ENCODE measurements around the gene TNNT3.

TNNT3 gene

DNA sequence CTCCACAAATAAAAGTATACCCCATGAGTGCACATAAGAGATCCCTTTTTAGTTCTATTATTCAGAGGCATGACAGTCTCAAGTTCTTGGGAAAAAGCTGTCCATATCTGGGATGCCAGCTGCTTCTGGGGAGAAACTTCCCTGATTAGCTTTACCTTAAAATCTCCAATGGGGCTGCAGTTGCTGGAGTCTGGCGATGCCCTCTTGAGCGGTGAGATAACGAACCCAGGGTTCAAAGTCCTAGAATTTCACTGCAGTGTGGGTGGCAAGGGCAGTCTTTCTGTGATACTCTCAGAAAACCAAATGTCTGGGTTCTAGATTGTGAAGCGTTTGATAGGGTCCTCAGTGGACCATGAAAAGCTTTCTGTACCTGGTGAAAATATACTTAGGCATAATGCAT is 20.4 kb upstream of the TNNT3 start:
- DNase-seq: no peak

- no peak for DNase-seq
Observed at GRCh38 chr11:1899686-1900085, 19.8 kb upstream of the TNNT3 start.

GRCh38 chr11:1906181-1906580 is 13.3 kb upstream of the TNNT3 start:
- no peak for DNase-seq

DNA sequence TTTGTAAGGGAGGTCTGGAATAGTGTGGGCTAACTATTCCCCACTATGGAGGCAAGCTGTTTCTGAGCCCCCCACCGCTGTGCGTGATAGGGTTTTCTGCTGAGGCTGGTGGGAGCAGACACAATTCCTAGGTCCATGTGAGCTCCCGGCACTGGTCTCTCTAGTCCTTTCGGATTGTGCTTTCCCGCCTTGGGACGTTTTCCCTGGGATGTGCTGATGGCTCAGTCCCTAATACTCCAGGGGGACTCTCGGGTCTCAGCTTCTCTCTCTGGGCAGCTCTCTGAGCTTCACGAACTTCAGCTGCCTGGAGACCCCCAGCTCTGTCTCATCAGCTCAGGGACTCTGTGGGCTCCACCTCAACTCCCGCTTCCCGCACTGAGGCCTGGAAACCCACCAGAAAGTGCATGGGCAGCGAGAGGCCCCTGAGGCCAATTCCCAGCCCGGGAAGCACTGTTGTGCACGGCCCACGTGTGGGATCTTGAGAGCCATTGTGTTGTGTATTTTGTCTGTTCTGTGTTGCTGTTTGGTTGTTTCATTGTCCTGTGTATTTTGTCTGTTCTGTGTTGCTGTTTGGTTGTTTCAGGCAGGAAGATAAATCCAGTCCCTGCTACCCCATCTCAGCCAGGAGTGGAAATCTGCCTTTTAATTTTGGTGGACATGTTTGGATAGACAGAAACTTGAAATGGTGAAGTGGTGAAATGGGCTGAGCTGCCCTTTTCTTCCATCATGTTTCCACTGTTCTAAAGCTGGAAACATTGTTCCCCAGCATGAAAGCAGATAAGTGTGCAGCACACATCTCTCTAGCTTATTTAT is 12.7 kb upstream of the TNNT3 start:
- DNase-seq: no peak

DNA sequence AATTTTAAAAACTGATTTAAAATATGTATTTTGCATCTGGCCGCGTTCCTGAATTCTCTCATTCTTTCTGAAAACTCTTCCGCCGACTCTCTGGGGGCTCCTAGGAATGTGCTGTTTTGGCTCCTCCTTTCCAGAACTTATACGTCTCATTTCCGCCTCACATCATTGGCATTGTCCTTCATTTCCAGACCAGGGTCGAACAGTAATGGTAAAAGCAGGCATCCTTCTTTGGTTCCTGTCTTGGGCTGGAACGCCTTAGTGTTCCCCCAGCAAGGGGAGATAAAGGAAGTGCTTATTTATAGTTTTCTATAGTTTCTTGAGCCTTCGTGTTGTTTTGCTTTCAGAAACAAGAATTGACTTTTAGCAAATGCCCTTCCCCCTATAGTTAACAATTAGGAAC is 10.9 kb upstream of the TNNT3 start:
- no peak for DNase-seq

- no peak for DNase-seq
Observed at GRCh38 chr11:1909524-1909923, 10.0 kb upstream of the TNNT3 start.

GRCh38 chr11:1912289-1912878 is 7.1 kb upstream of the TNNT3 start:
- no peak for DNase-seq

DNA sequence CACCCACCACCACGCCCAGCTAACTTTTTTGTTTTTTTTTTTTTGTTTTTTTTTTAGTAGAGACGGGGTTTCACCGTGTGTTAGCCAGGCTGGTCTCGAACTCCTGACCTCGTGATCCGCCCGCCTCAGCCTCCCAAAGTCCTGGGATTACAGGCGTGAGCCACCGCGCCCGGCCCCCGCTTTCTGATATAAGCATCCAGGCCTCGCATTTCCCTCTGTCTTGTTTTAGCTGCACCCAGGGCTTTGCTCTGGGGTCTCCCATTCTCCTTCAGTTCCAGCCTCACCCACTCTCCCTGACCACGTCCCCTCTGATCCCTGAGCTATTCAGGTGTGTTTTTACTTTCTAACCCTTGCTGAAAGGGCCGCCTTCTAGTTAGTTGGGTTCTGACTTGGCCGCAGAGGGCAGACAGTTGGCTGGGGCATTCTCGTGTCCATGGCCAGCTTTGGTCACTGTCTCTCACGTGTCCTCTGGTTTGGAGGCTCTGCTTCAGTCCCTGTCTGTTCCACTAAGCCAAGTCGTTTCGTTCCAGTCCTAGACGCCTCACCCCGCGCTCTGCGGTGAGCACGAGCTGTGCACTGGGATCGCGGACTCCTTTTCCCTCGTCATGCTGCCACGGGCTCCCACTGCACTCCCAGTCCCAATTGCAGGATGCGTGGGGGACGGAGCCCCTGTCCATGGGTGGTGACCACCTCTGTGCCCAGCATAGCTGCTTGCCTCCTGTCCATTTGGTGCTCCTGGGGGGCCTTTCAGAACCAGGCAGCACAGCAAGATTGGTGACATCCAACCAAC is 6.0 kb upstream of the TNNT3 start:
- DNase-seq: no peak

- no peak for DNase-seq
Observed at GRCh38 chr11:1915795-1916131, 3.7 kb upstream of the TNNT3 start.

DNA sequence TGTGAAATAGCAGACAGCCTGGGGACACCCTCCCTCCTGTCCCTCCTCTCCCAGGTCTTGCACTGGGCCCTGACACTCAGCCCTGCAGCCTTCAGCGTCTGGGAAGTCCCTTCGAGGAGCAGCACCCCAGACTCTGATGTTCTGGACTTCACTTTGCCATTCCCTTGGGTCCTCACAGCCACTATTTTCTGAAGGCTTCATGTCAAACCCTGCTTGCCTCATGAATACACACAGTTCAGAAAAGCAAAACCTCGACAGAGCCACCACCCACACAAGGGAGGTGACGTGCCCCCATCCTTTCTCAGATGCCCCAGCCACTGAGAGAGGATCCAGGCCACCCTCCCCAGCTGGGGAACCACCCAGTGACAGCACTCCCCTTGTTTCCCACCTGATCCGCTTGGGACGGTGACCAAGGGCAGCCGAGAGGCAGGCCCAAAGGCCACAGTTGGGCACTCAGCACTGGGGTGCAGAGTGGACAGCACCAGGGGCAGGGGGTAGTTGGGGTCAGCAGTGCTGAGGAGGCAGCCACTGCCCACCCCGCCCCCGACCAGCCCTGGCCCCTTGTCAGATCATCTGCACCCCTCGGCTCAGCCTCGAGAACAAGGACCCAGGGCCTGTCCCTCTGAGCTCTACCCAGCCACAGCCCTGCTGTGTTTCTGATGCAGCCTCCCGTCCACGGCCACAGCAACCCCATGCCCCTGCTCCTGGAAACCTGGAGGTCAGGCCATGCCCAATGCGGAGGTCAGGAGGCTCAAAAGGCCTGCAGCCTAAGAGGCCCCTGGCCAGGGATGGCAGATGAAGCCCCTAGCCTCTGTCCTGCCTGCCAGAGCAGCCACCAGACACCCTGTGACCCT is 3.1 kb upstream of the TNNT3 start:
- no peak for DNase-seq

DNA sequence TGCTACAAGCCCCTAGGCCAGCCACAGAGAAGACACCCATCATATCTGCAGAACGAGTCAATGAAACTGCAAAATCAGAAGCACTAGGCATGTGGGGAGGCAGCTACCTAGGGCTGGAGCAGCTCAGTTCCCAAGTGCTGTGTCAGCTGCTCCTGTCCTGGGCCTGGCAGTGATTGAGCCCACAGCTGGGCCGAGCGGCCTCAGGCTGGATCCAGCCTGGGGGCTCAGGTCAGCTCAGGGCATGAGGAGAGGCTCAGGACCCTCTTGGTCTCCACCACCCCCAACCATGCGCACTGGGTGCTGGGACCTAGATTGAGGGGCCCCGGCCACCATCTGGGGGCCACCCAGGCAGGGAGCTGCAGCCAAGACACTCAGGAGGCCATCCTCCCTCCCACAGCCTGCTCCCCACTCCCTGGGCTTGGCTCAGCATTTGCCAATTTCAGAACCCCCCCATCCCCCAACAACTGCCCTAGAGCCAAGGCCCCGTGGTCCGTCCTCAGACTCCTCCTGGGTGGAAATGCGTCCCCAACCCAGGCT is 2.4 kb upstream of the TNNT3 start:
- no peak for DNase-seq

DNA sequence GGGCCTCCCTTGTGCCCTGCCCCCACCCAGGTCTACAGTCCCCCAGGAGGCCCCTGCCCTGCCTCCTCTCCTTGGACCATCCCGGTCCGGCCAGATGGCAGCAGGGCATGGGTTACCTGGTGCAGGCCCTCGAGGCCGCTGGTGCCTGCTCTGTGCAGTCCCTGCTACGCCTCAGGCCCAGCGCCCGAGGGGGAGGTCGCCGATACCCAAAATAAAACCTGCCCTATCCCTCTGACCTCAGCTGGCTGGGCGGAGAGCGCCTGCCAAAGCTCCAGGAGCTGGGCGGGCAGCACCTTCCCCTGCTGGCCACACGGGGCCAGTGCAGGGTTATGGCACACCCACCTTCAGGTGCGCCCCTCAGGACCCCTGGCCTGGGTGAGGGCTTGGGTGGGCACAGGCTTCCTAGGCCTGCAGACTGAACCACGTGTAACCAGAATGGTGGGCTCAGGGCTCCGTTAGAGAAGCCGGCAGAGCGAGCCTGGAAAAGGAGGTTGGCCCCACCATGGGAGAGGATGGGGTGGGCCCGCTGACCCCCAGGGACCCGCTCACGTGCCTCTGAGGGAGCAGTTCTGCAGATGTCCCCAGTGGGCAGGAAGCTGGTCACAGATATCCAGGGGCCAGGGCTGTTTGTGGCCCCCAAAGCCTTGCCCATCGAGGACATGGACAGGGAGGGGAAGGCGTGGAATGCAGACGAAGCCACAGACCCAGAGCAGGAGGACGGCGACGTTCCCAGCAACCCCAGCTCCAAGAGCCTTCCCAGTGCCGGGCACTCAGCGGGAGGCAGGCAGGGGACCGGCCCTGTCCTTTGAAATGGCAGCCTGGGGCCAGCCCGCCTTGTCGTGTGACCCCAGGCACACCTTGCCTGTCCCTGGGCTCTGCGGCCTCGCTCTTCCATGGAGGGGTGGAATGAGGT is 1.7 kb upstream of the TNNT3 start:
- DNase-seq: no peak

DNA sequence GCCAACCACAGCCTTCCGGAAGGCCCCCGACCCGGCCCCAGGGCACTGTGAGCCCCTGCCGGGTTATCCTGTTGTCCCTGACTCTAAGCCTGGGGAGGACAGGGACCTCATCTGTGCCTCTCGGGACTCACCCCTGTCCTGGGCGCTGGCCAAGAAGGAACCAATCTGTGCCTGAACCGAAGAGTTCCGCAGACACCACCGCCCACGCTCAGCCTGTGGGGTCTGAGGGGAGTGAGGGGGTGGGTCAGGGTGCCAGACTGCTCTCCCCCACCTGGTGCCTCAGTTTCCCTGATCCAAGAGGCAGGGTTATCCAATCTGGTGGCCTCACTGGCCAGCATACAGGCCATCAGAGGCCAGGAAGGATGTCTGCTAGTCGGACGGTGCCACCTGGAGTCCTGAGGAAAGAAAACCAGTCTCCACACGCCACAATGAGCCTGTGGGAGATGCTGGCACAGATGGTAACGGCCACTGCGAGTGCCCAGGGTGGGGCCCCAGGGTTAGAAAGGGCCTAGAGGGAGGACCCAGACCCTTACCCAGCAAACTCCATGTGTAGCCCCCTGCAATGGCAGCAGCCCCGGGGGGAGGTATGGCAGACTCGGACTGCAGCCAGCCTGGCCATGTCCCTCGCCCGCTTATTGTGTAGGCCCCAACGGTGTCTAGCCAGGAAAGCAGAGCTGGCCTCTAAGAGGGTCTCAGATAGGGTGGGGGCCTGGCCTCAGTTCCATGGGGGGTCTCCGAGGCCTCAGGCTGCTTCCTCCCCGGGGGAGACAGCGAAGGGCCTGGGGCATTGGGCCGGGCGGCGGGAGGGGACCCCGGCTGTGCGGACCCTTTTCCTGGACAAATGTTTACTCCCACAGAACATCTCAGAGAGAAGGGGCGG is 827 bp upstream of the TNNT3 start:
- no peak for DNase-seq

DNA sequence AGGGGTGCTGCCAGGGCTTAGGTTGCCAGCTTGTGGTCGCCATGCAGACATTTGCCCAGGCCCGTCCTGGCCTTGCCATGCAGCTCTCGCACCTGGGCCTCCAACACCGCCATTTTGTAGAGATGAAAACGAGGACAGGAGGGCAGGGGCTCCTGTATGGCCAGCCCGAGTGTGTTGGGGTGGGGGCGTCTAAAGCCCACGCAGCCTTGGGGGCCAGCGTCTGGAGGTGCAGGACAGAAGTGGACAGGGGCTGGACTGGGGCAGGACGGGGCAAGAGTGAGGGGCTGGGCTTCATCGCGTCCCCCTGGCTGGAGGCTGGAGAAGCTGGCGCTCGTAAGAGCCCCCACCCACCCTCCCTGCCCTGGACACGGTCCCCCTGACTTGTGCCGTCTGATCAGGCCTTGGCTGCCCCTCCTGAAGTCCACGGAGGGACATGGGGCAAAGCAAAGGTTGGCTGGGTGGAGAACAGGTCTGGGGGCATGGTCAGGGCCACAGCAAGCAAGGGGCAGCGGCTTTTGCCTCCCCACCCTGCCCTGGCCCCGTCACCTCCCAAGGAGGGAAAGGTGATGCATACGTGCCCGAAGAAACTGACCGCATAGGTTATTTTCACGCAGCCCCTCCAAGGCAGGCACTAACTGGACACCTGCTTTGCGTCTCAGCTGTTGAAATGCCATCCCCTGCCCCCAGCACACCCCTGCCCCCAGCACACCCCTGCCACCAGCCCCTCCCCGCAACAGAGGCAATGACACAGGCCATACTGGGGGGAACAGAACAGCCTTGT is 815 bp downstream of the TNNT3 start:
- DNase-seq: no peak

DNA sequence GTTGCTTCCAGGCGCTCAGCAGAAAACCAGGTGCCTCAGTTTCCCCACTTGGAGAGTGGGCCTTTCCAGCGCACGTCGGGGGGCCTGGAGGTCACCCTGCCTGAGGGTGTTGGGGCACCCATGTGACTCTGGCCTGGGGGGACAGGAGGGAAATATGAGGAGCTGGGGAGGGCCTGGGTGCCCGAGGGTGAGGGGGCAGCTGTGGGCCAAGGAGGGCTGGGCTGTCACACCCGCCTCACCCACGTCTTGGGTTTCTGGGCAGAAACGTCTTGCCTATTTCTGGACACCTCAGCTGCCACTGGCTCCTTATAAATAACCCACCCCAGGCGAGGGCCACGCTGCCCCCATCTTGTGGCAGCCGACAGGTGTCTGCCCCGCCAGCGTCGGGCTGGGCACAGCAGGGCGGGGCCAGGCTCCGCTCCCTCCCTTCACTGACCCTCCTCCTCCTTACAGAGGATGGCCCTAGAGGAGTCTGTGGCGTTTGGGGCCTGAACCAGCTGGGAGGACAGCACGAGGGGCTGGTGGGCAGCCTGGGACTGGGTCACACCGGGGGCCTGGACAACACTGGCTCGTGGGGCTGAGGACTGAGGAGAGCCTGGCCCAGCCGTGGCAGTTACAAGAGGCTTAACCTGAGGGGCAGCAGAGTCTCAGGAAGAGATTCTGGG is 1.5 kb downstream of the TNNT3 start:
- no peak for DNase-seq

- no peak for DNase-seq
Observed at GRCh38 chr11:1921574-1922141, 2.2 kb downstream of the TNNT3 start.

DNA sequence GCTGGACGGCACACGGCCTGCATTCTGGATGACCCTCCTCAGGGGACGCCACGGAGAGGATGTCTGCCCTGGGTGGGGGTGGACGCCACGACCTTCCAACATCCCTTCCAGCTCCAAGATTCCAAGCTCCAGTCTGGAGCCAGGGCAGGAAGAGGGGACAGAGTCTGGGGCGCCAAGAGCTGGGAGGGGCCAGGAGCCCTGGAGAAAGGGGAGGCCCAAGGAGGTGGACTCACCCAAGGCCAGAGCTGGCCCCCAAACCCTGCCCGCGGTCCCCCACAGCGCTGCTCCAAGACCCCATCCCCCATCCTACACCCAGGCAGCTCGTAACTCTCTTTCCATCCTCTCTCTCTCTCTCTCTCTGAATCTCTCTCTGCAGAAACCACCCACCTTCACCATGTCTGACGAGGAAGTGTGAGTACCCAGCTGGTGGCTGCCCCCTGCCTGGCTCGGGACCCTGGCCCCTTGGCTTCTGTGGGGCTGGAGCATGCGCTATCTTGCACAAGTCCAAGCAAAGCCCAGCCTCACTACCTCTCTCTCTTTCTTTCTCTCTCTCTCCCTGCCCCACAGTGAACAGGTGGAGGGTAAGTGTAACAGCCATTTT is 3.1 kb downstream of the TNNT3 start:
- DNase-seq: no peak

- DNase-seq: no peak
Observed at GRCh38 chr11:1923201-1923956, 3.9 kb downstream of the TNNT3 start.

Measured in NCI-H2171 (cell line).